ENCODE data around the gene MSX1. TPM values are rescaled to one million over a fixed set of nuclear protein-coding genes. Genes with fewer than 3 reads are reported as not detected.

MSX1 gene
- polyA plus RNA-seq, 1 experiment: 6.9 TPM

DNA sequence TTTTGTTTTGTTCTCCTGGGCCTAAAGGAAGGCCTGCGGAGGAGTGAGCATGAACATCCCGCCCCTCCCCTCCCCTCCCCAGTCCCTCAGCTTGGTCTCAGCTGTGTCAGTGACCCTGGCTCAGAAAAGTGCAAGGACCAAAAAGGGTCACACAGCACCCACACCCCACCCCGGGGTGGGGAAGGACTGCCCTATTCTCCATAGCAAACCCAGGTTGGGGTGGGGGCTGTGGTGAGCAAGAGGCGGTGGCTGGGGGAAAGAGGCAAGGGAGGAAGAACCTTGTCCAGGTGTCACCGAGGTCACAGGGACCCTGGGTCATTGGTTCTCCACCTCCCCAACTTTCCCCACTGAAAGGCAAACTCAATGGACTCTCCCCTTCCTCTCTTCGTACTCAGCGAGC, 7.6 kb upstream of the MSX1 start:
- Histone ChIP-seq H3K27me3 (ENCODE audit: control insufficient read depth, insufficient read depth, low read length) (peaks cover 10% of the 10 kb centered on the region), H3K36me3 (ENCODE audit: control insufficient read depth, insufficient read depth, low read length) (no peaks in the 10 kb centered on the region), H3K4me3 (ENCODE audit: low read depth, low read length) (no peak overlapping the region)
- POLR2A ChIA-PET: no interaction called here
- TF ChIP-seq, protein P1, sequence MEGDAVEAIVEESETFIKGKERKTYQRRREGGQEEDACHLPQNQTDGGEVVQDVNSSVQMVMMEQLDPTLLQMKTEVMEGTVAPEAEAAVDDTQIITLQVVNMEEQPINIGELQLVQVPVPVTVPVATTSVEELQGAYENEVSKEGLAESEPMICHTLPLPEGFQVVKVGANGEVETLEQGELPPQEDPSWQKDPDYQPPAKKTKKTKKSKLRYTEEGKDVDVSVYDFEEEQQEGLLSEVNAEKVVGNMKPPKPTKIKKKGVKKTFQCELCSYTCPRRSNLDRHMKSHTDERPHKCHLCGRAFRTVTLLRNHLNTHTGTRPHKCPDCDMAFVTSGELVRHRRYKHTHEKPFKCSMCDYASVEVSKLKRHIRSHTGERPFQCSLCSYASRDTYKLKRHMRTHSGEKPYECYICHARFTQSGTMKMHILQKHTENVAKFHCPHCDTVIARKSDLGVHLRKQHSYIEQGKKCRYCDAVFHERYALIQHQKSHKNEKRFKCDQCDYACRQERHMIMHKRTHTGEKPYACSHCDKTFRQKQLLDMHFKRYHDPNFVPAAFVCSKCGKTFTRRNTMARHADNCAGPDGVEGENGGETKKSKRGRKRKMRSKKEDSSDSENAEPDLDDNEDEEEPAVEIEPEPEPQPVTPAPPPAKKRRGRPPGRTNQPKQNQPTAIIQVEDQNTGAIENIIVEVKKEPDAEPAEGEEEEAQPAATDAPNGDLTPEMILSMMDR (IDR thresholded peaks at IDR 0.05; ENCODE audit: insufficient read depth, low read depth, low read length): no peak
- CTCF ChIA-PET: no interaction called here
- DNase-seq (ENCODE audit: low read depth): no peak

DNA sequence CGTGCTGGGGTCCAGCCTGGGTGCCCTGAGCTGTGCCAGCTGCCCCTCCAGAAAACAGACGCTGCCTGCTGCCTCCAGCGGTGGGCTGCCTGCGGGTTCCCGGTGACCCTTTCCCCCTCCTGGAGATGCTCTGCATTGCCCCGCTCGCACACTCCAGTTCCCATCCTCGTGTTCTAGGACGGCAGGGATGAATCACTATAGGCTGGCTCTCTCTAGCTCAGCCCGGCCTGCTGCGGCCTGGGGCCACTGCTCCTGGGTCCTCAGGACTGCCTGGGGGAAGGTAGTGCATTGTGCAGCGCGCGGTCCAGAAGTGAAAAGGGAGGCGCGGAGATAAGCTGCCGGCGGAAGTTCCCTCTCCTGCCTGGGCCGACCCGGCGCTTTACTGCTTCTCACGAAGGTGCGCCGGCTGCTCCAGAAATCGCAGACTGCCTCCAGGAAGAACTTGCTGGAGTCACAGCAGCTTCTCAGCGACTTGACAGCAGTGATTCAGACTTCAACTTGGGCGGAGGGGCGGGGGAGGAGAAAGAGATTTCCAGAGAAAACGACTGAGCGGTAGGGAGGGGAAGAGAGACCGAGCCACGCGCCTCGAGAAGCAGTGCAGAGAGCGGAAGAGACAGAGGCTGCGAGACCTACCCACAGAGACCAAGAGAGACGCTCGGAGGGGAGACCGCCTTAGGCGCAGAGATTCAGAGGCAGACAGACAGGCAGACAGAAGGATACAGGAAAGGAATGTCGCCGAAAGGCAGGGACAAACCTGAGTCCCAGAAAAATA, 6.7 kb upstream of the MSX1 start:
- ChIA-PET CTCF (no interaction called here), POLR2A (interaction anchor here (0.7 kb wide), 1 partner anchor 306 kb away, joined by 9 read pairs; no protein-coding TSS in a partner anchor)
- no peaks in the 10 kb centered on the region for H3K36me3 ChIP-seq (ENCODE audit: control insufficient read depth, insufficient read depth, low read length)
- TF ChIP-seq, protein P1 (IDR thresholded peaks at IDR 0.05; ENCODE audit: insufficient read depth, low read depth, low read length): peak; percentile 38
- no peak for DNase-seq (ENCODE audit: low read depth)
- H3K27me3 ChIP-seq (ENCODE audit: control insufficient read depth, insufficient read depth, low read length): peaks cover 10% of the 10 kb centered on the region
- peak overlapping the region; percentile 25 for H3K4me3 ChIP-seq (ENCODE audit: low read depth, low read length)

DNA sequence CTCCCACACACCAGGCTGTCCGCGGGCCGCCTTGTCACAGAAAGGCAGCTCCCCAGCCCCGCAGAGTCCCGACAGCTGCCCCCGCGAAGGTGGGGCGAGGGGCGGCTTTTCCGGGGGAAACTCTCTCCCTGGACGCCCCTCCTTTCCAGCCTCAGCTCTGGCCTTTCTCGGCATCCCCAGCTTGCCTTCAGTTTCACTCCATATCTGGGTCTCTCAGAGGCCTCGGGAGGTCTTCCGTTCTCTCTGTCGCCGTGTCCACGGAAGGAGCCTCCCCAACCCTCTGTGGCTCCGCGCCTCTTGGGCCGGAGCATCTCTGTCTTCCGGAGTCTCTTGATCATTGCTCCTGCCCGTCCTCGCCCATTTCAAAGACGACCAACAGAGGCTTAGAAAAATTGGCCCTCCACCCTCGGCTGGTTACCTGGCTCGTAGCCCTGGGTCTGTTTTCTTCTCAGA, 6.1 kb upstream of the MSX1 start:
- DNase-seq (ENCODE audit: low read depth): no peak
- ChIA-PET POLR2A (no interaction called here), CTCF (no interaction called here)
- Histone ChIP-seq H3K27me3 (ENCODE audit: control insufficient read depth, insufficient read depth, low read length) (peaks cover 8% of the 10 kb centered on the region), H3K4me3 (ENCODE audit: low read depth, low read length) (peak overlapping the region; percentile 25; the same call in 1 of the 2 replicates), H3K36me3 (ENCODE audit: control insufficient read depth, insufficient read depth, low read length) (no peaks in the 10 kb centered on the region)
- TF ChIP-seq, protein P1 (IDR thresholded peaks at IDR 0.05; ENCODE audit: insufficient read depth, low read depth, low read length): no peak

DNA sequence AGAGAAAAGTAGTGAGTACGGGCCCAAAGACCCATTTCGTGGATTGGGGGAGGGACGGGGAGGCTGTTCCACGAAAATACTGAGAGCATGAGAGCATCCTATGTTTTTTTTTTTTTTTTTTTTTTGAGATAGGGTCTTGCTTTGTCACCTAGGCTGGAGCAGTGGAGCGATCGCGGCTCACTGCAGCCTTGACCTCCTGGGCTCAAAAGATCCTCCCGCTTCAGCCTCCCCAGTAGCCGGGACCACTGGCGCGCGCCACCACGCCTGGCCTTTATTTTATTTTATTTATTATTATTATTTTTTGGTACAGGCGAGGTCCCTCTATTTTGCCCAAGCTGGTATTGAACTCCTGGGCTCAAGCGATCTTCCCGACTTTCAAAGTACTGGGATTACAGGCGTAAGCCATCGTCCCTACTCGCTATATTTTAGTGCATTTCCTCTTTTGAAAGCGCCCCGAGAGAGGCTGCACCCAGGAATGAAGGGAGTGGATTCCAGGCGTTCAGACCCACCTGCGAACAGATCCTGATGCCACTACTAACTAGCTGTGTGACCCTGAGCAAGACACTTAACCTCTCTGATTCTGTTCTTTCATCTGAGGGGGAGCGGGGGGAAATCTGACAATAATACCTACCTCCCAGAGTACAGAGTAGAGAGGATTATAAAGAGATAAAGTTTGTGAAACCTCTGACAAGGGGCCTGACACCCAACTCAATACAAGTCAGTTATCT, 5.4 kb upstream of the MSX1 start:
- ChIA-PET CTCF (no interaction called here), POLR2A (no interaction called here)
- no peak for DNase-seq (ENCODE audit: low read depth)
- Histone ChIP-seq H3K36me3 (ENCODE audit: control insufficient read depth, insufficient read depth, low read length) (no peaks in the 10 kb centered on the region), H3K27me3 (ENCODE audit: control insufficient read depth, insufficient read depth, low read length) (peaks cover 7% of the 10 kb centered on the region), H3K4me3 (ENCODE audit: low read depth, low read length) (no peak overlapping the region)
- TF ChIP-seq, protein P1 (IDR thresholded peaks at IDR 0.05; ENCODE audit: insufficient read depth, low read depth, low read length): no peak

DNA sequence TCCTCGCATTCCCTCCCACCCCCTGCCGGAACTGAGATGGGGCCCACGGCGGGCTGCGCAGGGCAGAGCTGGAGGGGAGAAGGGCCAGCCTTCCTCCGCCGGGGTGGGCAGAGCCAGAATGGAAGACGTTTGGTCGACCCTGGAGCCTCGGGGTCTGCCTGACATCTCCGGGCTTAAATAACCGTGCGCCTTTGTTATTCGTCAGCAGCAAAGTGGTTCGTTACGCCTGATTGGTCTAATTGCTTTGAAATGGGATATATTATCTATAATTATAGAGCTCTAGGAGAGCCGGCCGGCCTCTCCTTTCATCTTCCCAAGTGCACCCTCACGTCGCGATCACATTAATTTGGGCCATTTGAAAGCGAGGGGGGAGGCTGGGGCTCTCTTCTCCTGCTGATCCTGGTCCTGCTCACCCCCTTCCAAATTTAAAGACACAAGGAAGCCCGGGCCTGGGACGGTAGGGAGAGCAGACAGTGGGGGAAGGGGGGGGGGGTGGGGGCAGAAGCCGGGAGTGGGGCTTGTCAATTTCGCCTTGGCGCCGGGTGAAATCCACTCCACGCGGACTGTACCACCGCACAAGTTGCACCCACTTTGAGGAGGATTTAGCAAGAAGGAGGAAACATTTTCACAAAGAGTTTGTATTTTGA, 4.7 kb upstream of the MSX1 start:
- POLR2A ChIA-PET: no interaction called here
- H3K27me3 ChIP-seq (ENCODE audit: control insufficient read depth, insufficient read depth, low read length): peaks cover 7% of the 10 kb centered on the region
- H3K4me3 ChIP-seq (ENCODE audit: low read depth, low read length): no peak overlapping the region
- H3K36me3 ChIP-seq (ENCODE audit: control insufficient read depth, insufficient read depth, low read length): no peaks in the 10 kb centered on the region
- CTCF ChIA-PET: no interaction called here
- no peak for DNase-seq (ENCODE audit: low read depth)
- TF ChIP-seq, protein P1 (IDR thresholded peaks at IDR 0.05; ENCODE audit: insufficient read depth, low read depth, low read length): no peak

Measured in BJ (cell line).